HepG2 (cell line): Measurements from ENCODE around the gene RBCK1. TPM values are rescaled to one million over a fixed set of nuclear protein-coding genes. Genes with fewer than 3 reads are reported as not detected.
A peak's percentile ranks its signal among the peaks of the same experiment; 100 is the strongest.

Experiments used
- ATAC-seq: fragments of 200-7000 bp; cut with Tn5 transposase; 3 replicates; pipeline ENCODE4 v1.9.1; 2020; ENCODE audit warnings: mild to moderate bottlenecking, moderate library complexity
- BruUV-seq: library from RNA; stranded (reverse); fragments of 400-500 nt; replicated peaks from 2 replicates; lab custom pipeline; 2021; lab: Mats Ljungman, UMichigan
- CTCF ChIA-PET: fragments of 300-600 bp; formaldehyde crosslinking; extraction: SDS; loops from one replicate; lab custom pipeline; 2021; ENCODE audit warnings: low total read pairs, inconsistent platforms, low intra/inter-chr PET ratio; lab: Yijun Ruan, JAX
- POLR2A ChIA-PET: fragments of 350-600 bp; sonication (Branson Sonifier 250); formaldehyde crosslinking; loops from one replicate; lab custom pipeline; 2020; ENCODE audit warnings: antibody characterized with exemption, inconsistent platforms; lab: Yijun Ruan, JAX
- DNase-seq: peaks from one replicate; pipeline ENCODE4 v3.0.0-alpha.2; 2015; ENCODE audit warnings: low spot score
- FAIRE-seq: peaks from 3 replicates; lab custom pipeline; 2011; peaks lifted over from hg19 to GRCh38; lab: Jason Lieb, UNC
- H2AFZ ChIP-seq: one replicate; pipeline ENCODE4 v1.6.1; 2011; ENCODE audit warnings: low read length, inconsistent platforms
- H3K27ac ChIP-seq: fragments of 300-600 bp; 3 replicates; pipeline ENCODE4 v1.8.0; 2011; ENCODE audit warnings: mixed run types, mild to moderate bottlenecking, mixed read lengths, low read length, inconsistent platforms; ENCODE audit not compliant: insufficient read depth; ENCODE audit errors: extremely low read length
- H3K27me3 ChIP-seq, 2 experiments: fragments of 200-600 bp in 1 of 2; 2 replicates in 1 of 2; 3 replicates in 1 of 2; pipeline versions ENCODE4 v1.6.0 to v1.8.0; 2011; ENCODE audit warnings: low read length in 2 of 2, mild to moderate bottlenecking in 2 of 2, moderate library complexity in 2 of 2, inconsistent platforms in 1 of 2; ENCODE audit not compliant: insufficient read depth in 2 of 2, control insufficient read depth in 1 of 2
- H3K36me3 ChIP-seq, 2 experiments: fragments of 200-600 bp in 1 of 2; replicated peaks in 1 of 2; 2 replicates in 1 of 2; 3 replicates in 1 of 2; pipeline versions ENCODE4 v1.5.1 to v1.8.0; 2011; ENCODE audit warnings: low read length in 2 of 2, inconsistent platforms in 1 of 2; ENCODE audit not compliant: insufficient read depth in 2 of 2, control insufficient read depth in 1 of 2
- H3K4me1 ChIP-seq: 2 replicates; pipeline ENCODE4 v1.5.1; 2012; ENCODE audit warnings: low read length, inconsistent platforms; ENCODE audit not compliant: insufficient read depth
- H3K4me2 ChIP-seq: 2 replicates; pipeline ENCODE4 v1.6.0; 2011; ENCODE audit warnings: low read depth, low read length, inconsistent platforms
- H3K4me3 ChIP-seq, 3 experiments: fragments of 200-600 bp in 1 of 3; sonication (generic), shearing (Covaris generic) in 1 of 3; replicated peaks in 1 of 3; 2 replicates each; pipeline ENCODE4 v1.5.1; 2011 to 2016; ENCODE audit warnings: low read length in 3 of 3, inconsistent platforms in 2 of 3, low read depth in 2 of 3, mild to moderate bottlenecking in 2 of 3, control low read depth in 1 of 3, mixed read lengths in 1 of 3; ENCODE audit not compliant: insufficient read depth in 1 of 3
- H3K79me2 ChIP-seq: one replicate; pipeline ENCODE4 v1.6.1; 2011; ENCODE audit warnings: low read length, inconsistent platforms; ENCODE audit not compliant: insufficient read depth
- H3K9ac ChIP-seq: 2 replicates; pipeline ENCODE4 v1.6.0; 2011; ENCODE audit warnings: mild to moderate bottlenecking, low read depth, low read length, inconsistent platforms; ENCODE audit not compliant: insufficient read depth
- H3K9me3 ChIP-seq: 2 replicates; pipeline ENCODE4 v1.5.1; 2012; ENCODE audit warnings: mild to moderate bottlenecking, low read length
- H4K20me1 ChIP-seq: 2 replicates; pipeline ENCODE4 v1.6.0; 2011; ENCODE audit warnings: inconsistent platforms, mild to moderate bottlenecking, low read length, moderate library complexity; ENCODE audit not compliant: insufficient read depth
- DZIP1 ChIP-seq: sonication (generic); formaldehyde crosslinking; IDR thresholded peaks from 2 replicates; pipeline ENCODE4 v1.5.0; 2020; ENCODE audit warnings: mild to moderate bottlenecking, missing genetic modification reagents
- HOMEZ ChIP-seq: IDR thresholded peaks from 2 replicates; pipeline ENCODE4 v1.6.1; 2016; ENCODE audit warnings: low read depth
- KLF9 ChIP-seq: IDR thresholded peaks from 2 replicates; pipeline ENCODE4 v1.6.1; 2016; ENCODE audit warnings: low read depth
- MIER3 ChIP-seq: IDR thresholded peaks from 2 replicates; pipeline ENCODE4 v1.6.1; 2016; ENCODE audit warnings: missing compliant biosample characterization, borderline replicate concordance
- PCBP1 ChIP-seq: fragments of 200-400 bp; formaldehyde crosslinking; IDR thresholded peaks from 2 replicates; pipeline ENCODE4 v1.6.1; 2017; ENCODE audit warnings: mild to moderate bottlenecking, low read depth, low read length, borderline replicate concordance
- ZFP36L1 ChIP-seq: sonication (generic); formaldehyde crosslinking; IDR thresholded peaks from 2 replicates; pipeline ENCODE4 v1.8.0; 2022; ENCODE audit warnings: mild to moderate bottlenecking, missing genetic modification reagents, moderate library complexity
- ZNF256 ChIP-seq: sonication (generic); formaldehyde crosslinking; conservative IDR thresholded peaks from 2 replicates; pipeline ENCODE4 v1.4.0; 2020; ENCODE audit warnings: missing genetic modification reagents
- ZNF646 ChIP-seq: sonication (generic); formaldehyde crosslinking; IDR thresholded peaks from 2 replicates; pipeline ENCODE4 v1.9.0; 2021; ENCODE audit warnings: mild to moderate bottlenecking, missing genetic modification reagents
- ZNF761 ChIP-seq: sonication (generic); formaldehyde crosslinking; conservative IDR thresholded peaks from 2 replicates; pipeline ENCODE4 v1.4.0; 2020; ENCODE audit warnings: mild to moderate bottlenecking, missing genetic modification reagents
- WGBS: methylation state at CpG from one replicate; pipeline ENCODE4 v1.1.6; 2017; ENCODE audit warnings: low lambda C conversion rate; 5-methylcytosine and 5-hydroxymethylcytosine counted together
- in situ Hi-C: cut with HindIII; loops from 2 replicates; pipeline ENCODE4 v1.10.0; 2017; ENCODE audit warnings: low pct_unique_long_range_greater_than_20kb; ENCODE audit not compliant: extremely low pct_ligation_motif_present
- intact Hi-C: fragments of 100-400 bp; cut with micrococcal nuclease; formaldehyde crosslinking; loops from one replicate; pipeline ENCODE4 v1.10.0; 2022; ENCODE audit not compliant: unreplicated experiment
- polyA plus RNA-seq, 8 experiments: library from polyadenylated mRNA; depleted of rRNA in 3 of 8; stranded (reverse) in 7 of 8; unstranded in 1 of 8; fragments of >200 nt; fragmentation: Illumina TruSeq in 4 of 8; extraction: Trizol in 4 of 8; gene quantifications; 2 replicates each; pipeline versions ENCODE4 v1.2.1 to v1.2.3, GENCODE V29; 2011 to 2016; ENCODE audit warnings: low read depth in 4 of 8, missing spikeins in 1 of 8, mixed read lengths in 1 of 8; ENCODE audit not compliant: insufficient read depth in 1 of 8
- total RNA-seq, 5 experiments: library from RNA; depleted of rRNA; stranded (reverse); fragments of >200 nt; fragmentation: Illumina TruSeq; extraction: Trizol; gene quantifications; 2 replicates each; pipeline ENCODE4 v1.2.3, GENCODE V29; 2016; ENCODE audit warnings: low read depth in 1 of 5

The RBCK1 gene
- total and polyA plus RNA-seq, 2 of the 13 experiments (the other 11 are each of a cell fraction or from before 2014, with no cell fraction given): 149 to 215 TPM

GRCh38 chr20:396619-397431 lies 11.3 kb upstream of the RBCK1 start:
- Histone ChIP-seq H3K27me3 (no peaks in the 10 kb centered on the region), H3K4me2 (peak overlapping the region; percentile 18; the same call in 1 of the 2 replicates), H3K4me1 (peaks cover 88% of the 10 kb centered on the region), H3K9ac (peak overlapping the region; percentile 57), H3K36me3 (peaks cover 39 to 58% of the 10 kb centered on the region in 2 experiments), H3K4me3 (peak overlapping the region in 1 of 3 experiments; percentile 3; a peak in 1 of 6 replicates), H3K79me2 (no peaks in the 10 kb centered on the region), H4K20me1 (no peaks in the 10 kb centered on the region), H3K9me3 (no peaks in the 10 kb centered on the region), H2AFZ (no peak overlapping the region), H3K27ac (peak overlapping the region; percentile 87)
- ChIA-PET CTCF (interaction anchor here (1.0 kb wide), 1 partner anchor 34 kb away, joined by 3 read pairs; no protein-coding TSS in a partner anchor), POLR2A (interaction anchor here (1.2 to 29.0 kb wide), 6 partner anchors 1 to 50 kb away, joined by 3 to 1587 read pairs (median 466); partner anchors contain the start of genes NRSN2, RBCK1 and TRIB3)
- ATAC-seq (peak; percentile 84), DNase-seq (peak; percentile 99), FAIRE-seq (peak; percentile 97)
- intact Hi-C loops (no loop called here), in situ Hi-C loops (no loop called here)
- TSS peak; percentile 44 for BruUV-seq
- WGBS: 42% methylated on average over 4 of the region's 4 CpGs
- TF ChIP-seq PCBP1: no peak
- peak; percentile 88 for TF ChIP-seq HOMEZ
- peak; percentile 88 for TF ChIP-seq ZNF256
- peak; percentile 89; the same call in 1 of the 2 replicates for TF ChIP-seq ZFP36L1 (CRISPR knock-in tag)
- peak; percentile 69; the same call in 1 of the 2 replicates for TF ChIP-seq DZIP1 (CRISPR knock-in tag)
- TF ChIP-seq KLF9 (CRISPR knock-in tag): peak; percentile 88
- peak; percentile 92; the same call in 1 of the 2 replicates for TF ChIP-seq ZNF761 (CRISPR knock-in tag)
- TF ChIP-seq MIER3: peak; percentile 98
- TF ChIP-seq ZNF646 (CRISPR knock-in tag): no peak
